HCT116 (cell line): Measurements from ENCODE around the gene LRRC8B.

Experiments
- CTCF ChIP-seq, 3 experiments: fragments of 200-600 bp in 1 of 3; sonication (generic) in 1 of 3; IDR thresholded peaks in 2 of 3; conservative IDR thresholded peaks in 1 of 3; 2 replicates each; pipeline ENCODE4 v1.5.1; 2012 to 2017; ENCODE audit warnings: low read depth in 2 of 3, low read length in 2 of 3, antibody characterized with exemption in 1 of 3, borderline replicate concordance in 1 of 3, control low read depth in 1 of 3, mild to moderate bottlenecking in 1 of 3, mixed read lengths in 1 of 3, mixed run types in 1 of 3, moderate library complexity in 1 of 3; ENCODE audit not compliant: insufficient read depth in 1 of 3
- EZH2 ChIP-seq: fragments of 200-600 bp; sonication (generic); IDR thresholded peaks from 2 replicates; pipeline ENCODE4 v1.6.1; 2017; ENCODE audit warnings: antibody characterized with exemption, mixed run types
- EZH2phosphoT487 ChIP-seq: fragments of 200-600 bp; IDR thresholded peaks from 2 replicates; pipeline ENCODE4 v1.6.1; 2018; ENCODE audit warnings: antibody characterized with exemption, borderline replicate concordance
- FOSL1 ChIP-seq: IDR thresholded peaks from 2 replicates; pipeline ENCODE4 v1.6.1; 2012; ENCODE audit warnings: low read depth
- MAX ChIP-seq: IDR thresholded peaks from 2 replicates; pipeline ENCODE4 v1.6.1; 2012
- POLR2A ChIP-seq: IDR thresholded peaks from 2 replicates; pipeline ENCODE4 v1.7.0; 2011; ENCODE audit warnings: borderline replicate concordance; ENCODE audit not compliant: insufficient read depth, insufficient read length; ENCODE audit errors: extremely low read depth
- POLR2AphosphoS5 ChIP-seq: IDR thresholded peaks from 2 replicates; pipeline ENCODE4 v1.6.1; 2011; ENCODE audit warnings: mild to moderate bottlenecking, low read depth, low read length, moderate library complexity
- RAD21 ChIP-seq: IDR thresholded peaks from 2 replicates; pipeline ENCODE4 v1.6.1; 2012; ENCODE audit warnings: low read depth, mild to moderate bottlenecking
- SRF ChIP-seq: IDR thresholded peaks from 2 replicates; pipeline ENCODE4 v1.6.1; 2012; ENCODE audit warnings: low read depth
- TCF7L2 ChIP-seq: IDR thresholded peaks from 2 replicates; pipeline ENCODE4 v1.7.0; 2011; ENCODE audit warnings: borderline replicate concordance, inconsistent platforms; ENCODE audit not compliant: insufficient read depth, insufficient read length; ENCODE audit errors: extremely low read depth
- YY1 ChIP-seq: IDR thresholded peaks from 2 replicates; pipeline ENCODE4 v1.6.1; 2011; ENCODE audit warnings: low read length, low read depth, moderate library complexity, mild to moderate bottlenecking; ENCODE audit not compliant: insufficient replicate concordance; ENCODE audit errors: extremely low read depth
- ZNF274 ChIP-seq: fragments of 200-500 bp; sonication (Bioruptor generic); IDR thresholded peaks from 2 replicates; pipeline ENCODE4 v1.6.1; 2014; ENCODE audit warnings: mild to moderate bottlenecking, low read depth, low read length, inconsistent platforms
- TF ChIP-seq, protein P1 (sequence below): IDR thresholded peaks from 2 replicates; pipeline ENCODE4 v1.6.1; 2011; ENCODE audit warnings: mild to moderate bottlenecking, low read length, moderate library complexity; ENCODE audit not compliant: insufficient replicate concordance; ENCODE audit errors: extremely low read depth

DNA sequence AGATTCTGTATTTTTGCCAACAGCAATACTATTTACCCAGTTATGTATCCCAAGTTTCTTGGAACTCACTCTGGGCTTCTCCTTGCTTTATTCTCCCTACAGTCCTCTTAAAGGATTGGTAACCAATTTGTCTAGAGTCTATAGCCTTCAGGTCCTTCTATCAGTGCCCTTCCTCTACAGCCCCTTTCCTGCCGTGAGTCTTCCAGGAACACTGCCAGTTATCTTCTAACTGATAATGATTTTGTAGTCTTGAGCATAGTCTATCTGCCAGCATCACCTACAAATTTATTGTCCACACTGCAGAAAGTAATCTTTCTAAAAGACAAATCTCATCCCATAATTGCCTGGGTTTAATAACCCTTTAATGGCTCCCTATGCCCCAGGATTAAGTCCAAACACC, 8.2 kb downstream of the LRRC8B start:
- no peak for TF ChIP-seq FOSL1
- TF ChIP-seq EZH2 = no peak
- no peak for TF ChIP-seq MAX
- TF ChIP-seq CTCF (IDR thresholded peaks at IDR 0.05 in 2 of 3, conservative IDR thresholded peaks at IDR 0.05 in 1 of 3; ENCODE audit: borderline replicate concordance in 1 of 3, insufficient read depth in 1 of 3, low read depth in 2 of 3, low read length in 2 of 3) = no peak
- TF ChIP-seq POLR2A = no peak
- no peak for TF ChIP-seq TCF7L2
- TF ChIP-seq EZH2phosphoT487 = no peak
- no peak for TF ChIP-seq YY1
- TF ChIP-seq, protein P1, sequence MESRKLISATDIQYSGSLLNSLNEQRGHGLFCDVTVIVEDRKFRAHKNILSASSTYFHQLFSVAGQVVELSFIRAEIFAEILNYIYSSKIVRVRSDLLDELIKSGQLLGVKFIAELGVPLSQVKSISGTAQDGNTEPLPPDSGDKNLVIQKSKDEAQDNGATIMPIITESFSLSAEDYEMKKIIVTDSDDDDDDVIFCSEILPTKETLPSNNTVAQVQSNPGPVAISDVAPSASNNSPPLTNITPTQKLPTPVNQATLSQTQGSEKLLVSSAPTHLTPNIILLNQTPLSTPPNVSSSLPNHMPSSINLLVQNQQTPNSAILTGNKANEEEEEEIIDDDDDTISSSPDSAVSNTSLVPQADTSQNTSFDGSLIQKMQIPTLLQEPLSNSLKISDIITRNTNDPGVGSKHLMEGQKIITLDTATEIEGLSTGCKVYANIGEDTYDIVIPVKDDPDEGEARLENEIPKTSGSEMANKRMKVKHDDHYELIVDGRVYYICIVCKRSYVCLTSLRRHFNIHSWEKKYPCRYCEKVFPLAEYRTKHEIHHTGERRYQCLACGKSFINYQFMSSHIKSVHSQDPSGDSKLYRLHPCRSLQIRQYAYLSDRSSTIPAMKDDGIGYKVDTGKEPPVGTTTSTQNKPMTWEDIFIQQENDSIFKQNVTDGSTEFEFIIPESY = no peak
- TF ChIP-seq ZNF274 = no peak
- no peak for TF ChIP-seq POLR2AphosphoS5
- no peak for TF ChIP-seq SRF
- no peak for TF ChIP-seq RAD21
